Neuronal stem cell (in vitro differentiated cells): Measurements from ENCODE around the gene KCNAB1.

ENCODE experiments used
- DNase-seq: peaks from one replicate; pipeline ENCODE4 v3.0.0-alpha.2; 2013; ENCODE audit warnings: low spot score
- H2AFZ ChIP-seq: one replicate; pipeline ENCODE4 v1.6.1; 2013; ENCODE audit warnings: mild to moderate bottlenecking, low read length, inconsistent platforms
- H2AK5ac ChIP-seq: 2 replicates; pipeline ENCODE4 v1.6.1; 2013; ENCODE audit warnings: low read depth, mild to moderate bottlenecking, inconsistent platforms, low read length, moderate library complexity, mixed read lengths
- H2BK120ac ChIP-seq: 2 replicates; pipeline ENCODE4 v1.6.1; 2013; ENCODE audit warnings: low read depth, mild to moderate bottlenecking, inconsistent platforms, low read length, moderate library complexity, mixed read lengths
- H2BK12ac ChIP-seq: one replicate; pipeline ENCODE4 v1.6.1; 2013; ENCODE audit warnings: low read length, inconsistent platforms
- H2BK15ac ChIP-seq: 2 replicates; pipeline ENCODE4 v1.6.1; 2013; ENCODE audit warnings: mild to moderate bottlenecking, low read length, inconsistent platforms, mixed read lengths
- H2BK5ac ChIP-seq: one replicate; pipeline ENCODE4 v1.6.1; 2013; ENCODE audit warnings: inconsistent platforms, mild to moderate bottlenecking, low read length, moderate library complexity
- H3K14ac ChIP-seq: one replicate; pipeline ENCODE4 v1.6.1; 2013; ENCODE audit warnings: low read length, inconsistent platforms
- H3K18ac ChIP-seq: 2 replicates; pipeline ENCODE4 v1.6.1; 2013; ENCODE audit warnings: low read length, inconsistent platforms
- H3K23ac ChIP-seq: 2 replicates; pipeline ENCODE4 v1.6.1; 2013; ENCODE audit warnings: low read depth, mild to moderate bottlenecking, mixed read lengths, low read length, inconsistent platforms; ENCODE audit not compliant: poor library complexity
- H3K27ac ChIP-seq: replicated peaks from 3 replicates; pipeline ENCODE4 v1.5.1; 2013; ENCODE audit warnings: low read length, inconsistent platforms
- H3K27me3 ChIP-seq, 3 experiments: 2 replicates each; pipeline ENCODE4 v1.6.1; 2013; ENCODE audit warnings: low read length in 3 of 3, mild to moderate bottlenecking in 2 of 3, inconsistent platforms in 1 of 3, low read depth in 1 of 3, mixed read lengths in 1 of 3, moderate library complexity in 1 of 3; ENCODE audit not compliant: control insufficient read depth in 3 of 3, insufficient read depth in 3 of 3
- H3K36me3 ChIP-seq, 2 donors: replicated peaks in 1 of 2; 2 replicates each; pipeline ENCODE4 v1.6.1; 2013; ENCODE audit warnings: low read length in 2 of 2; ENCODE audit not compliant: control insufficient read depth in 2 of 2, insufficient read depth in 2 of 2
- H3K4ac ChIP-seq: 2 replicates; pipeline ENCODE4 v1.6.1; 2013; ENCODE audit warnings: inconsistent platforms, mild to moderate bottlenecking, low read length, moderate library complexity
- H3K4me1 ChIP-seq, 2 donors: 1 replicate in 1 of 2; 2 replicates in 1 of 2; pipeline ENCODE4 v1.6.1; 2013; ENCODE audit warnings: low read length in 2 of 2, low read depth in 1 of 2; ENCODE audit not compliant: control insufficient read depth in 2 of 2, insufficient read depth in 1 of 2
- H3K4me2 ChIP-seq: one replicate; pipeline ENCODE4 v1.6.1; 2013; ENCODE audit warnings: mild to moderate bottlenecking, low read length, inconsistent platforms; ENCODE audit not compliant: insufficient read depth, poor library complexity, severe bottlenecking
- H3K4me3 ChIP-seq, 2 donors: 2 replicates each; pipeline ENCODE4 v1.5.1; 2013; ENCODE audit warnings: low read length in 2 of 2, mild to moderate bottlenecking in 2 of 2, inconsistent platforms in 1 of 2, moderate library complexity in 1 of 2
- H3K79me1 ChIP-seq: one replicate; pipeline ENCODE4 v1.6.1; 2013; ENCODE audit warnings: low read depth, mild to moderate bottlenecking, inconsistent platforms, low read length, moderate library complexity
- H3K9ac ChIP-seq: one replicate; pipeline ENCODE4 v1.6.1; 2013; ENCODE audit warnings: mild to moderate bottlenecking, low read depth, low read length, inconsistent platforms; ENCODE audit not compliant: poor library complexity
- H3K9me3 ChIP-seq, 2 donors: replicated peaks in 1 of 2; 2 replicates each; pipeline versions ENCODE3 to v1.6.1; 2013; ENCODE audit warnings: low read length in 2 of 2, mild to moderate bottlenecking in 2 of 2, inconsistent platforms in 1 of 2, low read depth in 1 of 2, mixed read lengths in 1 of 2, moderate library complexity in 1 of 2; ENCODE audit not compliant: control insufficient read depth in 2 of 2, insufficient read depth in 1 of 2
- H4K8ac ChIP-seq: one replicate; pipeline ENCODE4 v1.6.1; 2013; ENCODE audit warnings: low read depth, mild to moderate bottlenecking, inconsistent platforms, low read length, moderate library complexity
- H4K91ac ChIP-seq: one replicate; pipeline ENCODE4 v1.6.1; 2013; ENCODE audit warnings: low read length, low read depth, mild to moderate bottlenecking, inconsistent platforms; ENCODE audit not compliant: poor library complexity
- WGBS, 2 donors: extraction: QIAGEN DNeasy Blood & Tissue Kit; methylation state at CpG; one replicate each; pipeline ENCODE4 v1.1.7; 2013; ENCODE audit warnings: missing lambda C conversion rate in 2 of 2, mixed read lengths in 1 of 2; ENCODE audit not compliant: insufficient read length in 2 of 2, insufficient replicate concordance in 1 of 2; ENCODE audit errors: extremely low coverage in 2 of 2; 5-methylcytosine and 5-hydroxymethylcytosine counted together

The KCNAB1 gene

DNA sequence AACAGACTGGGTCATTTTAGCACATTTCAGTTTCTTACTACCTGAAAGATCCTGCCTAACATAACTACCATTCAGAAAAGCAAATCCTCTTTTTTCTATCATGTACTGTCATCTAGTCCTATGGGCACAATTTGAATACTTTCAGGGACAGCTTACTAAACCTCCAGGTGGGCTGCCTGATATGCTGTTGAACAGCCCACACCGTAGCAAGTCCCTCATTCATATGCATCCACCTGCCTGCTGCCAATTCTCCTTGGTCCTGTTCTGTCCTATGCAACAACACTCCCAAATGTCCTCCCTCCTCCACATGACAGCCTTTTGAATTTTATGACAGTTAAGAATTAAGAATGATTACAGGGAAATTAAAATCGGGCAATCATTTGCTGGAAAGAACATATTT lies 137.9 kb downstream of the KCNAB1 start:
- no peak overlapping the region for H2BK15ac ChIP-seq
- H3K23ac ChIP-seq, result no peak overlapping the region
- no peak overlapping the region for H4K8ac ChIP-seq
- no peak overlapping the region for H2AFZ ChIP-seq
- H3K4me1 ChIP-seq, result peaks cover 0 to 6% of the 10 kb centered on the region in 2 donors
- H3K4me2 ChIP-seq, result no peak overlapping the region
- no peaks in the 10 kb centered on the region for H3K9me3 ChIP-seq
- no peak overlapping the region for H2BK12ac ChIP-seq
- H3K27ac ChIP-seq, result no peak overlapping the region
- H4K91ac ChIP-seq, result no peak overlapping the region
- H3K9ac ChIP-seq, result no peak overlapping the region
- no peak overlapping the region for H2BK5ac ChIP-seq
- no peak overlapping the region for H2AK5ac ChIP-seq
- no peak overlapping the region for H3K4me3 ChIP-seq
- no peaks in the 10 kb centered on the region for H3K79me1 ChIP-seq
- H3K14ac ChIP-seq, result no peak overlapping the region
- WGBS, 2 donors, result no CpG with 5 or more reads among the region's 2 CpGs
- H3K27me3 ChIP-seq, result no peaks in the 10 kb centered on the region
- H3K36me3 ChIP-seq, result no peaks in the 10 kb centered on the region
- no peak overlapping the region for H3K4ac ChIP-seq
- no peak overlapping the region for H3K18ac ChIP-seq
- H2BK120ac ChIP-seq, result no peak overlapping the region
- DNase-seq, result no peak

DNA sequence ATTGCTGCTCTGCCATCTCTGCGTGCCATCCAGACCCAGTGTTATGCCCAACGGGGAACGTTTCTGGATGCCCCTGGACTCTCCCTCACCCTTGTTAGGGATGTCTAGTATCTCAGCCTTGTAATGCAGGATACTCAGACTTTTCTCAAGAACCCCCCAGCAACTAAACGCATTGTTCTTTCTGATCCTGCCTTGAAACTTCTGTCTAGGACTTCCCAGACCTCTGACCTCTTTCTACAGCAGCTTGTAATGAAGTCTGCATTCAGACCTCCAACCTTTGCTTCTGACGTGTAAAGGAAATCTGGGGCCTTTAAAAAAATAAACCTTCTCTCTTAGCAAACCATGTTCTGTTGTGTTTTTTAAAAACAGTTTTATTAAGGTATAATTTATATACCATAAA lies 139.5 kb downstream of the KCNAB1 start:
- Histone ChIP-seq H3K4me1 (peaks cover 0 to 3% of the 10 kb centered on the region in 2 donors), H3K4me3 (no peak overlapping the region), H4K91ac (no peak overlapping the region), H2BK15ac (no peak overlapping the region), H3K14ac (no peak overlapping the region), H3K79me1 (no peaks in the 10 kb centered on the region), H3K4ac (no peak overlapping the region), H3K36me3 (no peaks in the 10 kb centered on the region), H3K18ac (no peak overlapping the region), H3K9ac (no peak overlapping the region), H2BK120ac (no peak overlapping the region), H4K8ac (no peak overlapping the region), H2AFZ (no peak overlapping the region), H3K23ac (no peak overlapping the region), H3K9me3 (no peaks in the 10 kb centered on the region), H3K27ac (no peak overlapping the region), H2AK5ac (no peak overlapping the region), H3K4me2 (no peak overlapping the region), H2BK5ac (no peak overlapping the region), H2BK12ac (no peak overlapping the region), H3K27me3 (no peaks in the 10 kb centered on the region)
- no peak for DNase-seq
- WGBS, 2 donors, result no CpG with 5 or more reads among the region's 5 CpGs

- no peak overlapping the region for H3K18ac ChIP-seq
- peaks cover 0 to 3% of the 10 kb centered on the region in 2 donors for H3K4me1 ChIP-seq
- no peak overlapping the region for H3K23ac ChIP-seq
- H3K79me1 ChIP-seq, result no peaks in the 10 kb centered on the region
- no CpG with 5 or more reads among the region's 1 CpG for WGBS, 2 donors
- H3K9me3 ChIP-seq, result no peaks in the 10 kb centered on the region
- DNase-seq, result no peak
- H3K27me3 ChIP-seq, result no peaks in the 10 kb centered on the region
- no peak overlapping the region for H2AK5ac ChIP-seq
- no peak overlapping the region for H3K4ac ChIP-seq
- H3K36me3 ChIP-seq, result no peaks in the 10 kb centered on the region
- H3K4me3 ChIP-seq, result no peak overlapping the region
- no peak overlapping the region for H3K9ac ChIP-seq
- H4K8ac ChIP-seq, result no peak overlapping the region
- H3K27ac ChIP-seq, result no peak overlapping the region
- no peak overlapping the region for H4K91ac ChIP-seq
- H3K4me2 ChIP-seq, result no peak overlapping the region
- H2BK15ac ChIP-seq, result no peak overlapping the region
- no peak overlapping the region for H2BK12ac ChIP-seq
- H2AFZ ChIP-seq, result no peak overlapping the region
- H3K14ac ChIP-seq, result no peak overlapping the region
- no peak overlapping the region for H2BK120ac ChIP-seq
- no peak overlapping the region for H2BK5ac ChIP-seq
Measured at GRCh38 chr3:156260331-156260730, 140.0 kb downstream of the KCNAB1 start.

DNA sequence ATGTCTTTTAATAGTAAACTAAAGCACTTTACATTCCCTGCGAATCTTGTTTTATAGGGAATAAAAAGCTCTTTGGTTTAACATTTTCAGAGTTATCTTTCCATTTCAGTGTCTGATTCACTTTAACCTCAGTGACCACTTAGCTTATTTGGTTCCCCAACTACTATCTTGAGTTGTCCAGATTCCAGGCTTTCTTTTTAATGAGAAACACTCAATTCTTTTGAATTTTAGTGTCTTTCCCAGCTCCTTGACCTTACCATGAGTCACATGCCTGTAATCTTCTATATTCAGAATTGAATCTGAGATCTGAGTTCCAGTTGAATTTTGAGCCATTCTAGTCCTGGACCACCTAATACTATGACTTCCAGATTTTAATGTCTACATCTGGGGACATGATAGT lies 144.4 kb downstream of the KCNAB1 start:
- H3K23ac ChIP-seq, result no peak overlapping the region
- no peak overlapping the region for H4K8ac ChIP-seq

More for the DNA sequence above, 144.4 kb downstream of the KCNAB1 start:
- H3K4me2 ChIP-seq, result no peak overlapping the region
- H2BK12ac ChIP-seq, result no peak overlapping the region
- H3K4me3 ChIP-seq, result no peak overlapping the region
- no peak overlapping the region for H3K27ac ChIP-seq
- H2BK15ac ChIP-seq, result no peak overlapping the region
- H3K14ac ChIP-seq, result no peak overlapping the region
- H3K18ac ChIP-seq, result no peak overlapping the region
- no peaks in the 10 kb centered on the region for H3K36me3 ChIP-seq
- WGBS, 2 donors, result no CpG with 5 or more reads among the region's 1 CpG
- peaks cover 0 to 1% of the 10 kb centered on the region in 2 donors for H3K4me1 ChIP-seq
- no peak for DNase-seq
- no peak overlapping the region for H2AK5ac ChIP-seq
- H3K27me3 ChIP-seq, result no peaks in the 10 kb centered on the region
- no peaks in the 10 kb centered on the region for H3K79me1 ChIP-seq
- no peak overlapping the region for H2BK5ac ChIP-seq
- no peak overlapping the region for H2BK120ac ChIP-seq
- no peak overlapping the region for H3K4ac ChIP-seq
- no peak overlapping the region for H2AFZ ChIP-seq
- no peak overlapping the region for H3K9ac ChIP-seq
- no peaks in the 10 kb centered on the region for H3K9me3 ChIP-seq
- H4K91ac ChIP-seq, result no peak overlapping the region
